WI38 (cell line): ENCODE measurements around the gene RPP25.
"Not testable (repeated sequence)": the region's sequence is repeated elsewhere in the genome, so short reads cannot be mapped to it uniquely, and the experiment has no call there.

ENCODE experiments used
- H3K4me3 ChIP-seq: 2 replicates; pipeline ENCODE4 v1.5.1; 2011; ENCODE audit warnings: low read depth, mild to moderate bottlenecking, control low read depth, low read length
- CTCF ChIP-seq: IDR thresholded peaks from 2 replicates; pipeline ENCODE4 v1.5.1; 2012; ENCODE audit warnings: low read depth, mild to moderate bottlenecking, control low read depth, low read length

The RPP25 gene

GRCh38 chr15:74950078-74950908, 6.3 kb downstream of the RPP25 start:
- H3K4me3 ChIP-seq, result no peak overlapping the region
- peak; percentile 100 for TF ChIP-seq CTCF

- no peak for TF ChIP-seq CTCF
- peak within 1 kb of the TSS; percentile 91 for H3K4me3 ChIP-seq
These were observed 18.8 kb downstream of the RPP25 start, which contains the start of gene COX5A for GRCh38 chr15:74937590-74938371. TSS of gene COX5A (minus strand) at chr15:74938073. CDS start at chr15:74938014, 59 bp downstream.

GRCh38 chr15:74937272-74937589, 19.3 kb downstream of the RPP25 start:
- TF ChIP-seq CTCF, result no peak
- peak overlapping the region; percentile 91 for H3K4me3 ChIP-seq

- H3K4me3 ChIP-seq, result not testable (repeated sequence)
These were observed 21.4 kb downstream of the RPP25 start for GRCh38 chr15:74935193-74935592.

- H3K4me3 ChIP-seq, result no peak overlapping the region
- no peak for TF ChIP-seq CTCF
These were observed 23.0 kb downstream of the RPP25 start for GRCh38 chr15:74933573-74933972.

- TF ChIP-seq CTCF, result no peak
- H3K4me3 ChIP-seq, result no peak overlapping the region
These were observed 27.8 kb downstream of the RPP25 start for GRCh38 chr15:74928771-74929198.

GRCh38 chr15:74924525-74924924, 32.0 kb downstream of the RPP25 start:
- no peak for TF ChIP-seq CTCF
- no peak overlapping the region for H3K4me3 ChIP-seq
